Activated T-helper 2 cell treated with anti-CD3 and anti-CD28 coated beads, Interferon-gamma antibody, Interleukin-2, Interleukin-4, amounts not matched to agents 10 μg/mL and 5 μg/mL and 100 μg/mL, durations not matched to agents 14 hours and 24 hours and 36 hours (primary cell): Measurements from ENCODE around the gene BCL3. TPM values are rescaled to one million over a fixed set of nuclear protein-coding genes. Genes with fewer than 3 reads are reported as not detected.

Experiments used
- DNase-seq: peaks from one replicate; pipeline ENCODE4 v3.0.0; 2021; ENCODE audit warnings: low spot score
- H3K27ac Mint-ChIP-seq: one replicate; pipeline ENCODE4 v1.8.0; 2021; ENCODE audit warnings: mixed read lengths
- H3K27me3 Mint-ChIP-seq: one replicate; pipeline ENCODE4 v1.8.0; 2021; ENCODE audit warnings: low read depth, mixed read lengths
- H3K36me3 Mint-ChIP-seq: one replicate; pipeline ENCODE4 v1.8.0; 2021; ENCODE audit warnings: low read depth, mixed read lengths
- H3K4me1 Mint-ChIP-seq: one replicate; pipeline ENCODE4 v1.8.0; 2021; ENCODE audit warnings: low read depth, mixed read lengths
- H3K4me3 Mint-ChIP-seq: one replicate; pipeline ENCODE4 v1.8.0; 2021; ENCODE audit warnings: low read depth, mild to moderate bottlenecking, moderate library complexity, mixed read lengths
- H3K9me3 Mint-ChIP-seq: one replicate; pipeline ENCODE4 v1.8.0; 2021; ENCODE audit warnings: mixed read lengths
- intact Hi-C: fragments of 100-400 bp; cut with micrococcal nuclease; formaldehyde crosslinking; loops from one replicate; pipeline ENCODE4 v1.15.1; 2023
- total RNA-seq: library from RNA; stranded (reverse); gene quantifications from 2 replicates; pipeline ENCODE4 v1.2.3, GENCODE V29; 2022

BCL3 gene
- total RNA-seq, 1 donor from 2014 or later = 85.2 TPM

- DNase-seq = no peak
- H3K27me3 Mint-ChIP-seq = peaks cover 3% of the 10 kb centered on the region
- peaks cover 61% of the 10 kb centered on the region for H3K4me1 Mint-ChIP-seq
- peak overlapping the region; percentile 93 for H3K4me3 Mint-ChIP-seq
- no peaks in the 10 kb centered on the region for H3K9me3 Mint-ChIP-seq
- peaks cover 56% of the 10 kb centered on the region for H3K36me3 Mint-ChIP-seq
- H3K27ac Mint-ChIP-seq = peak overlapping the region; percentile 78
- intact Hi-C loops = no loop called here
Measured at GRCh38 chr19:44749994-44750393, 1.5 kb downstream of the BCL3 start.

- DNase-seq = no peak
- Mint-ChIP-seq H3K4me1 (peaks cover 51% of the 10 kb centered on the region), H3K27me3 (no peaks in the 10 kb centered on the region), H3K9me3 (no peaks in the 10 kb centered on the region), H3K27ac (peak overlapping the region; percentile 86), H3K36me3 (peaks cover 71% of the 10 kb centered on the region), H3K4me3 (peak overlapping the region; percentile 93)
- intact Hi-C loops = loop anchor here (2.0 kb wide), 1 partner anchor 139 kb away; the partner anchor contains the start of gene TOMM40
Measured at GRCh38 chr19:44752123-44752815, 3.8 kb downstream of the BCL3 start.

GRCh38 chr19:44752816-44753625 is 4.5 kb downstream of the BCL3 start:
- H3K27me3 Mint-ChIP-seq = no peaks in the 10 kb centered on the region
- H3K27ac Mint-ChIP-seq = peak overlapping the region; percentile 86
- H3K4me1 Mint-ChIP-seq = peaks cover 49% of the 10 kb centered on the region
- no peaks in the 10 kb centered on the region for H3K9me3 Mint-ChIP-seq
- peak; percentile 96 for DNase-seq
- H3K4me3 Mint-ChIP-seq = peak overlapping the region; percentile 93
- H3K36me3 Mint-ChIP-seq = peaks cover 77% of the 10 kb centered on the region
- intact Hi-C loops = loop anchor here (1.0 to 2.0 kb wide), 2 partner anchors 17 to 138 kb away; partner anchors contain the start of gene TOMM40

GRCh38 chr19:44753626-44753931 is 5.1 kb downstream of the BCL3 start:
- H3K9me3 Mint-ChIP-seq = no peaks in the 10 kb centered on the region
- DNase-seq = no peak
- intact Hi-C loops = loop anchor here (1.0 to 2.0 kb wide), 2 partner anchors 17 to 137 kb away; partner anchors contain the start of gene TOMM40
- peak overlapping the region; percentile 86 for H3K27ac Mint-ChIP-seq
- peaks cover 83% of the 10 kb centered on the region for H3K36me3 Mint-ChIP-seq
- H3K4me3 Mint-ChIP-seq = peak overlapping the region; percentile 93
- H3K4me1 Mint-ChIP-seq = peaks cover 51% of the 10 kb centered on the region
- no peaks in the 10 kb centered on the region for H3K27me3 Mint-ChIP-seq

DNA sequence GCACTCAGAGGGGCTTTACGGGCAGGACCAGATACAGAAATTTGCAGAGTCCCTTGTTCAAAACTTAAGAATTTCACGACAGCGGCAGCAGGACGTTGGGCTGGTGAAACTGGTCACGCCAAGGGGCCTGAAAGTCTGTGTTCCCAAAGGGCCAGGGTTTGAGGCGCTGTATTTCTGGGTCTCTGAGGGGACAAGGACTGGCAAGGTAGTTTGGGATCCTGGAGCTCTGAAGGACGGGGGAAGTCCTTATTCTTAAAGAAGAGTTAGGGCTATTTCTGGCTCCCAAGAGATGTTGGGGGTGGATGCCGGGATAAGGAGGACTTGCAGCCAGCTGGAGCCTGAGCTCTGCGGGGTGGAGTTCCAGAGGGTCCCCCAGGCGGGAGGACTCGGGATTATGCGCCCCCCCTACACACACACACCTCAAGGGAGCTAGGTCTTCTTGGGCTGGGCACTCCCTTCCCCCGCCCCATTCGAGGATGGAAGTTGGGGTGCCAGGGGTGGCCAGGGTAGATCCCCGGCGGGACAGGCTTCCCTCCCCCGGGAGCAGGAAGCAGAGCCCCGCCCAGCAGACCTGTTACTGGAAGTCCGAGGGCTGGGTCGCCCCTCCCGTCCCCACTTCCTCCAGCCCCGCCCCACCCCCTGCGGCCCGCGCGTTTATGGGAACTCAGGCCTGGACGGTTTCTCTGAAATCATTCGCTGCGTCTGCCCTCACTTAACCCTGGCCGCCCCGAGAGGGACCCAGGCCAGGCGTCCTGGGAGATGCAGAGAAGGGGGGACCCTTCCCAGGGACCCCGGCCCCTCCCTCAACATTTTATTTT is 5.6 kb downstream of the BCL3 start:
- peak; percentile 66 for DNase-seq
- Mint-ChIP-seq H3K27me3 (no peaks in the 10 kb centered on the region), H3K27ac (peak overlapping the region; percentile 93), H3K4me3 (peak overlapping the region; percentile 93), H3K9me3 (no peaks in the 10 kb centered on the region), H3K36me3 (peaks cover 86% of the 10 kb centered on the region), H3K4me1 (peaks cover 52% of the 10 kb centered on the region)
- intact Hi-C loops = loop anchor here (1.0 to 2.0 kb wide), 2 partner anchors 16 to 137 kb away; partner anchors contain the start of gene TOMM40

GRCh38 chr19:44754750-44755080 is 6.2 kb downstream of the BCL3 start:
- H3K27ac Mint-ChIP-seq = peak overlapping the region; percentile 93
- intact Hi-C loops = no loop called here

DNA sequence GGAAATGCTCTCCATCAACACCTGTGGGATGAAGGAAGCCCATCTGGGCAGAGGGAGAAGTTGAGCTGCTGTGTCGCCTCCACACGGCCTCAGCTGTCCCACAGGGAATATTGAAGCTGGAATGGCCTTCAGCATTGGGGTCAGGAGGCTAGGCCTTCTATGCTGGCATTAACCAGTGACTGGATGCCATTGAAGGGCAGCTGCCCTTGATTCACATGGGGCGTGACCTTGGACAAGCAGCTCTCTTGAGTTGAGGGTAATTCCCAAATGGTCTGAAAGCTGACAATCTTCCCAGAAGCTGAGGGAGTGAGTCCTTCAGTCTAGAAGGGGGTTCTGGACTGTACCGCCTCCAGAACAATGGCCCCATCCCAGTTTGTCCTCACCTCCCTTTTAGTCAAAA is 6.7 kb downstream of the BCL3 start:
- H3K9me3 Mint-ChIP-seq = no peaks in the 10 kb centered on the region
- peak overlapping the region; percentile 93 for H3K27ac Mint-ChIP-seq
- peaks cover 48% of the 10 kb centered on the region for H3K4me1 Mint-ChIP-seq
- H3K36me3 Mint-ChIP-seq = peaks cover 82% of the 10 kb centered on the region
- no peaks in the 10 kb centered on the region for H3K27me3 Mint-ChIP-seq
- intact Hi-C loops = no loop called here
- DNase-seq = no peak
- peak overlapping the region; percentile 93 for H3K4me3 Mint-ChIP-seq

More at GRCh38 chr19:44754750-44755080, 6.2 kb downstream of the BCL3 start:
- H3K36me3 Mint-ChIP-seq = peaks cover 82% of the 10 kb centered on the region
- H3K4me1 Mint-ChIP-seq = peaks cover 48% of the 10 kb centered on the region
- H3K27me3 Mint-ChIP-seq = no peaks in the 10 kb centered on the region
- H3K9me3 Mint-ChIP-seq = no peaks in the 10 kb centered on the region
- no peak for DNase-seq
- H3K4me3 Mint-ChIP-seq = peak overlapping the region; percentile 93

- peak overlapping the region; percentile 52 for H3K27ac Mint-ChIP-seq
- no peaks in the 10 kb centered on the region for H3K27me3 Mint-ChIP-seq
- peaks cover 82% of the 10 kb centered on the region for H3K36me3 Mint-ChIP-seq
- peaks cover 40% of the 10 kb centered on the region for H3K4me1 Mint-ChIP-seq
- no peak for DNase-seq
- intact Hi-C loops = no loop called here
- no peaks in the 10 kb centered on the region for H3K9me3 Mint-ChIP-seq
- H3K4me3 Mint-ChIP-seq = peak overlapping the region; percentile 13
Measured at GRCh38 chr19:44756089-44756562, 7.6 kb downstream of the BCL3 start.

DNA sequence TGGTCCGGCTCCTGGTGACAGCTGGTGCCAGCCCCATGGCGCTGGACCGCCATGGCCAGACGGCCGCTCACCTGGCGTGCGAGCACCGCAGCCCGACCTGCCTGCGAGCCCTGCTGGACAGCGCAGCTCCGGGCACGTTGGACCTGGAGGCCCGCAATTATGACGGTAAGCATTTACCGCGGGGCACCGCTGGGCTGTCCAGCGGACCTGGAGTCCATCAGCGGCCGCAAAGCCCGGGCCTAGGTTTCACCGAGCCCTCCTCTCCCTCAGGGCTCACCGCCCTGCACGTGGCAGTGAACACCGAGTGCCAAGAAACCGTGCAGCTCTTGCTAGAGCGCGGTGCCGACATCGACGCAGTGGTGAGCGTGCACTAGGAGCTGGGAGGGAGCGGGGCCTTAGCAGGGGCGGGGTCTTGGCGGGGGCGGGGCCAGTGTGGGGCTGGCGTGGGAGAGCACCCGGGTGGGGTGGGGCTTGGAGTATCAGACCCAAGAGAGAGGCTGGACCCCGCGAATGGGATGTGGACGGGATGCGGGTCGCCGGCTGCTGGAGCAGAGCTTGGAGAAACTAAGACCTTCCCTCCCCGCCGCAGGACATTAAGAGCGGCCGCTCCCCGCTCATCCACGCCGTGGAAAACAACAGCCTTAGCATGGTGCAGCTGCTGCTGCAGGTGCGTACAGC is 8.7 kb downstream of the BCL3 start:
- Mint-ChIP-seq H3K27me3 (no peaks in the 10 kb centered on the region), H3K9me3 (no peaks in the 10 kb centered on the region), H3K36me3 (peaks cover 76% of the 10 kb centered on the region), H3K4me1 (peaks cover 31% of the 10 kb centered on the region), H3K4me3 (no peak overlapping the region), H3K27ac (no peak overlapping the region)
- intact Hi-C loops = no loop called here
- no peak for DNase-seq

GRCh38 chr19:44757735-44758505 is 9.4 kb downstream of the BCL3 start:
- no peaks in the 10 kb centered on the region for H3K9me3 Mint-ChIP-seq
- intact Hi-C loops = no loop called here
- H3K4me1 Mint-ChIP-seq = peaks cover 24% of the 10 kb centered on the region
- H3K27me3 Mint-ChIP-seq = no peaks in the 10 kb centered on the region
- no peak for DNase-seq
- H3K27ac Mint-ChIP-seq = no peak overlapping the region
- peaks cover 70% of the 10 kb centered on the region for H3K36me3 Mint-ChIP-seq
- no peak overlapping the region for H3K4me3 Mint-ChIP-seq

DNA sequence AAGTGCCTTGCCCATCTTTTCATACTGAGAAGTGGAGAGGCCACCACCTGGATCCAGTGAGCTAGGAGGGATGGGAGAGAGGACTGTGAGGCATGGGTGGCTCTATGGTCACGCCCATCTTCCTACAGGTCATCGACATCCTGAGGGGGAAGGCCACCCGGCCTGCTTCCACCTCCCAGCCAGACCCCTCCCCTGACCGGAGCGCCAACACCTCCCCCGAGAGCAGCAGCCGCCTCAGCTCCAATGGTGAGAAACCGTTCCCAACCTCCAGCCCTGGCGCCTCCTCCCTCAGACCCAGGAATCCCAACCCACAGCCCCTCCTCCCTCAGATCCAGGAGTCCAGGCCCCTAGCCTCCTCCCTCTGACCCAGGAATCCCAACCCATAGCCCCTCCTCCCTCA is 10.1 kb downstream of the BCL3 start:
- Mint-ChIP-seq H3K4me3 (no peak overlapping the region), H3K36me3 (peaks cover 66% of the 10 kb centered on the region), H3K4me1 (peaks cover 22% of the 10 kb centered on the region), H3K27ac (no peak overlapping the region), H3K27me3 (no peaks in the 10 kb centered on the region), H3K9me3 (no peaks in the 10 kb centered on the region)
- no peak for DNase-seq
- intact Hi-C loops = no loop called here
